ENCODE measurements around the gene ADSL.

GRCh38 chr22:40416267-40416570, 69.9 kb downstream of the ADSL start:
- TF ChIP-seq POLR2A (IDR thresholded peaks at IDR 0.05) (no peak), CTCF (IDR thresholded peaks at IDR 0.05) (no peak)

Measured in suprapubic skin (tissue), 3 donors.